AG20443 (cell line): Measurements from ENCODE around the gene CDC42EP3.
A peak's percentile ranks its signal among the peaks of the same experiment; 100 is the strongest.

Experiments used
- DNase-seq: peaks from one replicate; pipeline ENCODE4 v3.0.0; 2012; ENCODE audit warnings: low spot score, mixed read lengths

The CDC42EP3 gene

GRCh38 chr2:37683921-37684780 is 12.7 kb upstream of the CDC42EP3 start:
- no peak for DNase-seq

- DNase-seq: no peak
Observed at GRCh38 chr2:37683241-37683640, 11.8 kb upstream of the CDC42EP3 start.

GRCh38 chr2:37682473-37682872 is 11.0 kb upstream of the CDC42EP3 start:
- DNase-seq: no peak

DNA sequence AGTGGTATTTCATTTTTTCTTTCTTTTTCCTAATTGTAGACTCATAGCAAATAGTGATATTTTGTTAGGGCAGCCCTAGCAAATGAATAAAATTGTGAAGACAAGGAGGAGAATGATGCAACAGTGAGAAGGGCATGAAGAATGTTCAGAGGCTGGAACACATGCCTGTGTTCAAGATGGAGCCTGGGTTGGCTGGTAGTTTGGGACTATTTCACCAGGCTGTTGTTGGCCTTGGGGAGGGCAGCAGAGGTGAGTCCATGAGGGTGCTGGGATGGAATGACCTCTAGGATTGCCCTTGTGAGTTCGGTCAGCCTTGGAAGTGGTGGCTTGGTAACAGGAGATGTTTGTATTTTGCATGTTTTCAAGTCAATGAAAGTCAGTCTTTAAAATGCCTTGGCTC is 10.1 kb upstream of the CDC42EP3 start:
- no peak for DNase-seq

- DNase-seq: no peak
Observed at GRCh38 chr2:37679072-37679695, 7.7 kb upstream of the CDC42EP3 start.

GRCh38 chr2:37676274-37676673 is 4.8 kb upstream of the CDC42EP3 start:
- DNase-seq: no peak

- no peak for DNase-seq
Observed at GRCh38 chr2:37674946-37675345, 3.5 kb upstream of the CDC42EP3 start.

GRCh38 chr2:37672870-37673184 is 1.4 kb upstream of the CDC42EP3 start:
- no peak for DNase-seq

- peak; percentile 84 for DNase-seq
Observed at GRCh38 chr2:37672104-37672869, 845 bp upstream of the CDC42EP3 start.

DNA sequence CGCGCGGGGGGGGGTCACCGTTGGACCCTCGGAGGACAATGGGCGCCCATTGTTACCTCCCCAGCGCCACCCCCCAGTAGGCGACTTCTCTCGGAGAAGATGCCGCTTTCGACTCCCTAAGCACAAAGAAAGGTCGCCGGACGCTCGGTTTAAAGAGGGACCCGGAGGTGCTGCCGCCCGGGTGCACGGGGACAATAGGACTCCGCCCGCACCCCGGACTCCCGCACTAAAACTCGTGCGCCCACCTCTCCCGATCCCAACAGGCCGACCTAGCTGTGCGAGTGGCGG is 318 bp upstream of the CDC42EP3 start:
- DNase-seq: no peak

- DNase-seq: no peak
Observed at GRCh38 chr2:37670378-37671008, 949 bp downstream of the CDC42EP3 start.

DNA sequence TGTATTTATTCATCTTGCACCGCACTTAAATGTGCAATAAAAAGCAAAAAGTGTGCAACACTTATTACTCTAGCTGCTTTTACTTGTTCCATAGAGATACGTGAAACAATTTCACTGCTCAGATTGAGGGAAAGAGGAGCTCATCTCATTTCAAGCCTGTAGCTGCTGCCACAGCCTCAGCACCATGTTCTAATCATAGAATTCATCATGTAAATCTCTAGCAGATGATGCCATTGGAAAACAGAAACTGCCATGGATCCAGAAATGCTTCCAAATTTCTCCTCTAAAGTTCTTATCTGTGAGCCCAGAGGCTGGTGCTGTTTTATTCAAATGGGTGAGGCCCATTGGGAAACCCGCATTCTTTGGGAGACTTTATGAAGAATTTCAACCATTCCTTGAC is 2.0 kb downstream of the CDC42EP3 start:
- no peak for DNase-seq

DNA sequence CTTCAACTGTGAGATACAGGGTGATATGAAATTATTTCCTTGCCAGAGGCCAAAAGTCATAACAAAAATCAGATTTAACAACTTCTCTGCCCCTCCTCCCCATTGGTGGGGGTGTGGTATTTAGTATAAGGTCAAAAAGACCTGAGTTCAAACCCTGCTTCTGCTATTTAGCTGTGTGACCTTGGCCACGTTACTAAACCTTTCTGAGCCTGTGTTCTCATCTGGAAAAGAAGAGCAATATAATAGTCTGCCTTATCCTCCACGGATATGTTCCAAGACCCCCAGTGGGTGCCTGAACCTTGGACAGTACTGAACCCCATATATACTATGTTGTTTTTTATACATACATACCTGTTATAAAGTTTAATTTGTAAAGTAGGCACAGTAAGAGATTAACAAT is 3.7 kb downstream of the CDC42EP3 start:
- no peak for DNase-seq

GRCh38 chr2:37666772-37667171 is 4.7 kb downstream of the CDC42EP3 start:
- no peak for DNase-seq

DNA sequence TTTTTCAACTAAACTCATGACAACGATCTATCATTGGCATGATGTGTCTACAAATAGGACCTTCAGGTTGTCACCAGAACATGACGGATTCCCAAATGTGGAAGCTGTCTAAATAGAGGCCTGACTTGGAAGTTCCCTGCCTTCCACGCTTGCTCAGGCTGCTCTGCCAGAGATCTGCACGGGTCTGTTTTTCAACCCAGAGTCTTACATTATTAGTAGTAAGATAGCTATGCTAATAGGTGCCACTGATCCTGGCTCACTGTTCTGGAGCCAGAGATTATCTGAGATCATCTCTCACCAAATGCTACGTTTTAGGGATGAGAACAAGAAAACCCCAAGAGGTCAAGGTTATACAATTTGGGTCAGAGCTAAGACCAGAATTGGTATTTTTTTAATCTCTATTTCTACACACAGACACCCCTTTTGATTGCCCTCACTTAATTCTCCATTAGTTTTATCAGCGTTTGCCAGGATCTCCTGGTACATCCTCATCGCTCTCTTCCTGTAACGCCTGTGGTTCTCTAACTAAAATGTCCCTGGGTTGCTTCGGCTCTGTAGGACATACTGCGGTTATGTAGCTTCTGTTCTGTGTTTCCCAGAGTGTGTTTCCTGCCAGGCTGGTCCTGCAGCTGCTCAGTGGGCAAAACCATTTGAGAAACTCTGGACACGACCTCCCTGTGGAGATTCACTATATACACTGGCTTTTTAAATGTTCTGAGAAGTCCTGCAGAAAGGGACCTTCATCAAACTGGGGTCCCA is 5.7 kb downstream of the CDC42EP3 start:
- DNase-seq: no peak

- no peak for DNase-seq
Observed at GRCh38 chr2:37665043-37665442, 6.4 kb downstream of the CDC42EP3 start.

GRCh38 chr2:37664231-37664643 is 7.2 kb downstream of the CDC42EP3 start:
- no peak for DNase-seq

DNA sequence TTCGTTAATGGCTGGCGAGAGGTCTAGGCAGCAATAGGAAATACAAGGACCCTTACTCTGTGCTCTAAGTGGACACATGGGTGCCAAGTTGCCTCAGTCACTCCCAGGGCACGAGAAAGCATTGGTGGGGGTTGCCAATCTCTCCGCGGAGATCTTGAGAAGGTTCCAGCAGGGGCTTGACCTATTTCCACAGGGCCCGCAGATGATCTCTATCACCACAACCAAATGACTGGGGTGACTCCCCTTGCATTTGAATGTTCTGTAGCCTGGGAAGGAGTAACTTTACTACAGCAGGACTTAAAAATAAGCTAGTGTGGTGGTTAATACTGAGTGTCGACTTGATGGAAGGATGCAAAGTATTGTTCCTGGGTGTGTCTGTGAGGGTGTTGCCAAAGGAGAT is 8.1 kb downstream of the CDC42EP3 start:
- DNase-seq: no peak

DNA sequence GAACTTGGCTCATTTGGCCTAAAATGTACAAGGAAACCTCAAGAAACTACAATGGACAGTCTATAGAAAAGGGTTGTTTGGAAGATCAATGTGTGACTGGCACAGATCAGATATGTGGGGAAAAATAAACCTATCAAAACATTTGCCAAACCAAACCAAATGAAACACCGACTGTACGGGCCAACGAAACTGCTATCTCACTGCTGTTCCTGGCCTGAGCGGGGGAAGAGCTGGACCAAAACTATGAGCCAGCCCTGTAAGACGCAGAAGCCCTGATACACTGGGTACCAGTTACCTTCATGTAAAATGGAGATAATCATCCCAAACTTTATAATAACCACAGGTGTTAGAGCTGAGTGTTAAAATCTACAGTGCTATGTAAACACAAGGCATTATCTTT is 11.7 kb downstream of the CDC42EP3 start:
- DNase-seq: no peak

GRCh38 chr2:37658682-37659081 is 12.8 kb downstream of the CDC42EP3 start:
- DNase-seq: no peak

- DNase-seq: no peak
Observed at GRCh38 chr2:37657471-37657870, 14.0 kb downstream of the CDC42EP3 start.
